Amniotic epithelial cell (primary cell): ENCODE results near the gene MYH7B.

Source experiments
- DNase-seq: peaks from one replicate; pipeline ENCODE4 v3.0.0-alpha.2; 2010; ENCODE audit warnings: low read depth

Gene MYH7B

DNA sequence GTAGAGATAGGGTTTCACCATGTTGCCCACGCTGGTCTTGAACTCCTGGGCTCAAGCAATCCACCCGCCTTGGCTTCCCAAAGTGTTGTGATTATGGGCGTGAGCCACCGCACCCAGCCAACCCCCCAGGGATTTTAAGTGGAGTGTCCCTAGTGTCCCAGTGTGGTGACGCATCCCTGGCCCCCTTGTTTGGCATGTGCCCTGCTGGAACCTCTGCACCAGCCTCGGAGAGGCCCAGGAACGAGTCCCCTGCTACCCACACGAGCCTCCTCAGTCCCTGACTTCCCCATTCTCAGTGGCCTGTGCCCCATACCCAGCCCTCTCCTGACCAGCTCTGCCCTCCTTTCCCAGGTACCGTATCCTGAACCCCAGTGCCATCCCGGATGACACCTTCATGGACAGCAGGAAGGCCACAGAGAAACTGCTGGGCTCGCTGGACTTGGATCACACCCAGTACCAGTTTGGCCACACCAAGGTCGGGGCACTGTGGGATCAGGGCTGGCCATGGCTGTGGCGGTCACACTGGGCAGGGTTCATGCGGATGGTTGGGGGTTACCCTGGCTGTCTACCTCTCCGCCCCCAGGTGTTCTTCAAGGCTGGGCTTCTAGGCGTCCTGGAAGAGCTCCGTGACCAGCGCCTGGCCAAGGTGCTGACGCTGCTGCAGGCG lies 37.2 kb downstream of the MYH7B start:
- DNase-seq: no peak

DNA sequence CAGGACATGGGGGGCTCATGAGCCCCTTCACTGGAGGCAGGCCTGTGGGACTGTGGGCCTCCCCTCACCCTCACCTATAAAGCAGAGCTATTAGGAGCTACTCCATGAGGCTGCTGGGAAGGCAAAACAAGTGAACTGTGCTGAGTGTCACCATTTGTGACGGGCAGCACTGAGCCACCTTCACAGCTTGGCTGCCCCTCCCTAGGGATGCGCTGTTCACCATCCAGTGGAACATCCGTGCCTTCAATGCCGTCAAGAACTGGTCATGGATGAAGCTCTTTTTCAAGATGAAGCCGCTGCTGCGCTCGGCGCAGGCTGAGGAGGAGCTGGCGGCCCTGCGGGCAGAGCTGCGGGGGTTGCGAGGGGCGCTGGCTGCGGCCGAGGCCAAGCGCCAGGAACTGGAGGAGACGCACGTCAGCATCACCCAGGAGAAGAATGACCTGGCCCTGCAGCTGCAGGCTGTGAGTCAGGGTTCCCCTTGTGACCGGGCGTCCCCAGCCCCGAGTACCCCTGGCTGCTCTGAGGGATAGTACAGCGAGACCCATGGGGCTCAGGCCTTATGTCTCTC lies 38.4 kb downstream of the MYH7B start:
- no peak for DNase-seq

DNA sequence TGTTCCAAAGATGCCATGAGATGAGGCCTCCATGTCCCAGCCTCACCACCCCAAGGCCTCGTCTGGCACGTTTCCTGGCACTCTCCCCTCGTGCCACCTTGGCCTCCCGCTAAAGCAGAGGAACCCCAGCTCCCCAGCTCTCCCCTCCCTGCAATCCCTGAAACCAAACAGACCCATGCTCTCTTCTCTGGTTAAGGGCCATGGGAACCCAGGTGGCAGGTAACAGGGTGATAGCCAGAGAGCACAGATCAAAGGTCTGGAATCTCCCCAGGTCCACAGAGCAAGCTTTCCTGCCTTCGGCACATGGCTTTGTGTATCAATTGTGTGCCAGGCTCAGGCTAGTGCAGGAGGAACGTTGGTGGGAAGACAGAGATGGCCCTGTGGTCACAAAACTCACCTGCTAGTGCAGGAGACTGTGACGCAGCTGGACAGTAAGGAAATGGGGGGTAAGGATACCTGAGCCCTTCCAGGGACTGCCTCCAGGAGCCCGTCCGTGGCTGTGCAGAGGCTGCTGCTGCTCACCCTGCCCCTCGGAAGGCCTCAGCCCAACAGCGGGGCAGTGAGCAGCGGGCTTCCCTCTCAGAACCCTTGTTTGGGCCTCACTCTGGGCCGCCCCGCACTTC lies 39.0 kb downstream of the MYH7B start:
- DNase-seq: no peak

DNA sequence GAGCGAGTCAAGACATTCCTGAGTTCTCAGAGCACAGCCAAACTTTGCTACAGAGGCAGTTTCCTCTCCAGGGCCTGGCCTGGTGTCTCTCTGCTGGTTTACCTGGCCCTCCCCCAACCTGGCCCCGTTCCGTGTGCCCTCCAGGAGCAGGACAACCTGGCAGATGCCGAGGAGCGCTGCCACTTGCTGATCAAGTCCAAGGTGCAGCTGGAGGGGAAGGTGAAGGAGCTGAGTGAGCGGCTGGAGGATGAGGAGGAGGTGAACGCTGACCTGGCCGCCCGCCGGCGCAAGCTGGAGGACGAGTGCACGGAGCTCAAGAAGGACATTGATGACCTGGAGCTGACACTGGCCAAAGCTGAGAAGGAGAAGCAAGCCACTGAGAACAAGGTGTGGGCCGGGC lies 39.5 kb downstream of the MYH7B start:
- DNase-seq: no peak

DNA sequence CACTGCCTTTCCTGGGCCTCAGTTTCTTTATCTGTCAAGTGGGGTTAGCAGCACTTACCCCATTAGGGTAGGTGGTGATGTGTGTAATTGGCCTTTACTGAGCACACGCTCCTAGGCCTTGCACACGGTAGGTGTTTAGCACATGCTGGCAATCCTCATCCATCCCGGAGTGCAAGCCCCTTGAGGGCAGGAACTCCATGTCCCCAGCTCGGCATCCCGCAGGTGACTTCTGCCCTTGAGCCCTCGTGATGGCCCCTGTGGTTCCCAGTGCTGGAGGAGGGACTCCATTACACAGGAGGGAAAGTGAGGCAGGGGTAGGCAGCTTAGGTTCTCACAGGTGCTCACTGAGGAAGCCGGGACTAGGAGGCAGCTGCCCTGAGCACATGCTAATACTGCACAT lies 40.0 kb downstream of the MYH7B start:
- no peak for DNase-seq

DNA sequence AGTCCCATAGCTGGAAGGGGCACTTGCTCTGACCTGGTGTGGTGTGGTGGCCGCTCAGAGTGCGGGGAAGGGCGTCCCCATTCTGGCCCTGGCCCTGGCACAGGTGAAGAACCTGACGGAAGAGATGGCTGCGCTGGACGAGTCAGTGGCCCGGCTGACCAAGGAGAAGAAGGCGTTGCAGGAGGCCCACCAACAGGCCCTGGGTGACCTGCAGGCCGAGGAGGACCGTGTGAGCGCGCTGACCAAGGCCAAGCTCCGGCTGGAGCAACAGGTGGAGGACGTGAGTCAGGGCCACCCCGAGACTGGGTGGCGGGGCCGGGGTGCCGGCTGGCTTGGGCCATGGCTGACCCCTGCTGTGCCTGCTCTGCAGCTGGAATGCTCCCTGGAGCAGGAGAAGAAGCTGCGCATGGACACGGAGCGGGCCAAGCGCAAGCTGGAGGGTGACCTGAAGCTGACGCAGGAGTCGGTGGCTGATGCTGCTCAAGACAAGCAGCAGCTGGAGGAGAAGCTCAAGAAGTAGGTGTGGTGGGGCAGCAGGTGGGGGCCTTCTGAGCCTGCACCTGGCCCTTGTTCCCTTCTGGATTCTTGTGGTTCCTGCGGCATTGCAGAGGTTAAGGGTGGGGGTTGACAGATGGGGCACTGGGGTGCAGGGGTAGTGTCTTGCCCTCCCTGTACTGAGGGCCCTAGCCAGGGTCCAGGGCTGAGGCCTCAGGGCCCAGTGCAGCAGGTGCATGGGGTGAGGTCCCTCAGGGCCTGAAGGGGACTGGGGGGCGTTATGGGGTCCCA lies 40.8 kb downstream of the MYH7B start:
- no peak for DNase-seq

DNA sequence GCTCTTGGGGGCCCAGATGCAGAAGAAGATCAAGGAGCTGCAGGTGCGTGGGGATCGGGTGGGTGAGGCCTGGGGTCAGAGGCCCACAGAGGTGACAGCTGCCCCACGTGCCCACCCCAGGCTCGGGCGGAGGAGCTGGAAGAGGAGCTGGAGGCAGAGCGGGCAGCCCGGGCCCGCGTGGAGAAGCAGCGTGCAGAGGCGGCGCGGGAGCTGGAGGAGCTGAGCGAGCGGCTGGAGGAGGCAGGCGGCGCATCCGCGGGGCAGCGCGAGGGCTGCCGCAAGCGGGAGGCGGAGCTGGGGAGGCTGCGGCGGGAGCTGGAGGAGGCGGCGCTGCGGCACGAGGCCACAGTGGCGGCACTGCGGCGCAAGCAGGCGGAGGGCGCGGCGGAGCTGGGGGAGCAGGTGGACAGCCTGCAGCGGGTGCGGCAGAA lies 41.5 kb downstream of the MYH7B start:
- peak; percentile 55 for DNase-seq

DNA sequence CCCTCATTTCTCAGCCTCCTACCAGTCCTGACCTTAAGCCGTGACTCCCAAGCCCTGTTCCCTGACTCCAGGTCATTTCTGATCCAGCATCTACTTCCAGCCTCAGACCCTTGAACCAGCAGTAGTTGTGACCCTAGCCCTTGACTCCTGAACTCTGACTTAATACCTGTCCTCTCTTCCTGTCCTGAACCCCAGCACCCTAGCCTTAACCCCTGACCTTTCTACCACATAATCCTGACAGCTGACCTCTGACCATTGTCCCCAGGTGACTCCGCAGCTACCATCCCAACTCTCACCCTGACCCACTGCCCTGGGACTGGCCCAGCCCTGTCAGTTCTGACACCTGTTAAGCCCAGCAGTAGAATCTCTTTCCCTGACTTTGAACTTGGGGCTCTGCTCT lies 42.1 kb downstream of the MYH7B start:
- DNase-seq: no peak

DNA sequence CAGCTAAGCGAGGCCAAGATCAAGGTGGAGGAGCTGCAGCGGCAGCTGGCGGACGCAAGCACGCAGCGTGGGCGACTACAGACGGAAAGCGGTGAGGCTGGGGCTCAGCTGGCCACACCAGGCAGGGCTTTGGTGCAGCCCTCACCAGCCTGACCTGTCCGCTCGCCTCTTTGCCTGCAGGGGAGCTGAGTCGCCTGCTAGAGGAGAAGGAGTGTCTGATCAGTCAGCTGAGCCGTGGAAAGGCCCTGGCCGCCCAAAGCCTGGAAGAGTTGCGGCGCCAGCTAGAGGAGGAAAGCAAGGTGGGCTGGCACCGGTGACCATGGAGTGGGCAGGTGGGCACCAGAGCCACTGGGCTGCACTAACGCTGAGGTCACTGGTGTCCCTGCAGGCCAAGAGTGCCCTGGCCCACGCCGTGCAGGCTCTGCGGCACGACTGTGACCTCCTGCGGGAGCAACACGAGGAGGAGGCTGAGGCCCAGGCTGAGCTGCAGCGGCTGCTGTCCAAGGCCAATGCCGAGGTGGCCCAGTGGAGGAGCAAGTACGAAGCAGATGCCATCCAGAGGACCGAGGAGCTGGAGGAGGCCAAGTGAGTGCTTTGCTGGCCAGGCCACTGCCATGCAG lies 42.8 kb downstream of the MYH7B start:
- DNase-seq: no peak

DNA sequence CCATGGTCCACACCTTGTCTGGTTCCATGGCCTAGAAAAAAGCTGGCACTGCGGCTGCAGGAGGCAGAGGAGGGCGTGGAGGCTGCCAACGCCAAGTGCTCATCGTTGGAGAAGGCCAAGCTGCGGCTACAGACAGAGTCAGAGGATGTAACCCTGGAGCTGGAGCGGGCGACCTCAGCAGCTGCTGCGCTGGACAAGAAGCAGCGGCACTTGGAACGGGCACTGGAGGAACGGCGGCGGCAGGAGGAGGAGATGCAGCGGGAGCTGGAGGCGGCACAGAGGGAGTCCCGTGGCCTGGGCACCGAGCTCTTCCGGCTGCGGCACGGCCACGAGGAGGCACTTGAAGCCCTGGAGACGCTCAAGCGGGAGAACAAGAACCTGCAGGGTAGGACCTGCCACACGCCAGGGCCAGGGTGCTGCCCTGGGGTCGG lies 43.4 kb downstream of the MYH7B start:
- no peak for DNase-seq

DNA sequence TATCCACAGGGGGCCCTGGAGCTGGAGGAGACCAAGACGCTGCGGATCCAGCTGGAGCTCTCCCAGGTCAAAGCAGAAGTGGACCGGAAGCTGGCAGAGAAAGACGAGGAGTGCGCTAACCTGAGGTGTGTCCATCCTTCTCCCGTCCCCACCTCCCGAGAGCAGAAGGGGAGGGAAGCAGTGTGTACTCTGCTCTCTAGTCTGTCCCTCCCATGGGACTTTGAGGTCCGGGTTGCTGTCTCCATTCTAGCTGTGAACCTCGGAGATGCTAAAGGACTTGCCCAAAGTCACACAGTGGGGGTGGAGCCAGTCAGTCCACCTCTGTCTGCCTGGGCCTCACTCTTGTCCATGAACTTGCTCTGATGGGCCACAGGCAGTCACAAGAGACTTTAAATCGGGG lies 44.1 kb downstream of the MYH7B start:
- DNase-seq: no peak

DNA sequence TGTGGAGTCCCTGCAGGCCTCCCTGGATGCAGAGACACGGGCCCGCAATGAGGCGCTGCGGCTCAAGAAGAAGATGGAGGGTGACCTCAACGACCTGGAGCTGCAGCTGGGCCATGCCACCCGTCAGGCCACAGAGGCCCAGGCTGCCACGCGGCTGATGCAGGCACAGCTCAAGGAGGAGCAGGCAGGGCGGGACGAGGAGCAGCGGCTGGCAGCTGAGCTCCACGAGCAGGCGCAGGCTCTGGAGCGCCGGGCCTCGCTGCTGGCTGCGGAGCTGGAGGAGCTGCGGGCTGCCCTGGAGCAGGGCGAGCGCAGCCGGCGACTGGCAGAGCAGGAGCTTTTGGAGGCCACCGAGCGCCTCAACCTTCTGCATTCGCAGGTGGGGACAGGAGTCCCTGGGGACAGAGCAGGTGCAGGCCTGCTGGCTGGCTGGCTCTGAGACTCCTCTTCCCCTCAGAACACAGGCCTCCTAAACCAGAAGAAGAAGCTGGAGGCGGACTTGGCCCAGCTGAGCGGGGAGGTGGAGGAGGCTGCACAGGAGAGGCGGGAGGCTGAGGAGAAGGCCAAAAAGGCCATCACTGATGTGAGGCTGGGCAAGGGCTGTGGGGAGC lies 44.7 kb downstream of the MYH7B start:
- no peak for DNase-seq

DNA sequence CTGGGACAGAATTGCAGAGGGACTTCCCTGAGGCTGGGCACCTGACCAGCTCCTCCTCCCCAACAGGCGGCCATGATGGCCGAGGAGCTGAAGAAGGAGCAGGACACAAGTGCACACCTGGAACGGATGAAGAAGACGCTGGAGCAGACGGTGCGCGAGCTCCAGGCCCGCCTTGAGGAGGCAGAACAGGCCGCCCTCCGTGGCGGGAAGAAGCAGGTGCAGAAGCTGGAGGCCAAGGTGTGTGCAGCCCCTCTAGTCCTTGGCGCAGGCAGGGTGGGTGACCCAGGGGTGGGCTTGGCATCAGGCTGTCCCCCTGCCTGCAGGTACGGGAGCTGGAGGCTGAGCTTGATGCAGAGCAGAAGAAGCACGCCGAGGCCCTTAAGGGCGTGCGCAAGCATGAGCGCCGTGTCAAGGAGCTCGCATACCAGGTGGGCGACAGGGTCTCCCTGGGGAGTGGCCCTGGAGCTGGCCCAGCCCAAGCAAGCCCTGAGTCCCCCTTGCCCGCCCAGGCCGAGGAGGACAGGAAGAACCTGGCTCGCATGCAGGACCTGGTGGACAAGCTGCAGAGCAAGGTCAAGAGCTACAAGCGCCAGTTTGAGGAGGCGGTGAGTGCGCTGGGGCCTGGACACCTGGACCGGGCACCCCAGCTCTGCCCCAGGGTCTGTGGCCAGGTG lies 45.4 kb downstream of the MYH7B start:
- DNase-seq: no peak

DNA sequence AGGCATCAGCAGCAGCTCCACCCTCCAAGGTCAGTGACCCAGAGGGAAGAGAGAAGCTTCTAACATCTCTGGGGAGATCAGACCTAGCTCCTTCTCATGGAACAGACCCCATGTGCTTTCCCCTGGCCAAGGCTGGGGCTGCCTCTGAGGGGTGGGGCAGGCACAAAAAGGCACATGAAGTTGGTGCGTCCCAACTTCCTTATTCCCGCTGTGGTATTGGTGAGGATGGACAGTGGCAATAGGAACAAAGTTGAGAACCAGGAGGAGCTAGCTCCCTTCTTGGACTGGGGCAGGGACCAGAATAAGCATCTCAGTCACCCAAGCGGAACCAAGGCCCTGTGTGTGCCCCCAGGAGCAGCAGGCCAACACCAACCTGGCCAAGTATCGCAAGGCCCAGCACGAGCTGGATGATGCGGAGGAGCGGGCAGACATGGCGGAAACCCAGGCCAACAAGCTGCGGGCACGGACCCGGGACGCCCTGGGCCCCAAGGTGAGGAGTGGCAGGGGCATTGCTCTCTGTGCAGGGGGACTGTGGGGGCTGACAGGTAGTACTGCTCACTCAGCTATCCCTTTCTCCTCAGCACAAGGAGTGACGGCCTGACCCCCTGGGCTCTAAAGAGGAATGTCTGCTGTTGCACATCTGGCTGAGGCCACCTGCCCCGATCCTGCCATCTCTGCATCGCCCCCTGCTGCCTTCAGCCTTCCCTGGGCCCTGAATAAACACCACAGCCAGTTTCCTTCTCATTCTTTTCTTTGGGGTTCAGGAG lies 46.1 kb downstream of the MYH7B start:
- no peak for DNase-seq

DNA sequence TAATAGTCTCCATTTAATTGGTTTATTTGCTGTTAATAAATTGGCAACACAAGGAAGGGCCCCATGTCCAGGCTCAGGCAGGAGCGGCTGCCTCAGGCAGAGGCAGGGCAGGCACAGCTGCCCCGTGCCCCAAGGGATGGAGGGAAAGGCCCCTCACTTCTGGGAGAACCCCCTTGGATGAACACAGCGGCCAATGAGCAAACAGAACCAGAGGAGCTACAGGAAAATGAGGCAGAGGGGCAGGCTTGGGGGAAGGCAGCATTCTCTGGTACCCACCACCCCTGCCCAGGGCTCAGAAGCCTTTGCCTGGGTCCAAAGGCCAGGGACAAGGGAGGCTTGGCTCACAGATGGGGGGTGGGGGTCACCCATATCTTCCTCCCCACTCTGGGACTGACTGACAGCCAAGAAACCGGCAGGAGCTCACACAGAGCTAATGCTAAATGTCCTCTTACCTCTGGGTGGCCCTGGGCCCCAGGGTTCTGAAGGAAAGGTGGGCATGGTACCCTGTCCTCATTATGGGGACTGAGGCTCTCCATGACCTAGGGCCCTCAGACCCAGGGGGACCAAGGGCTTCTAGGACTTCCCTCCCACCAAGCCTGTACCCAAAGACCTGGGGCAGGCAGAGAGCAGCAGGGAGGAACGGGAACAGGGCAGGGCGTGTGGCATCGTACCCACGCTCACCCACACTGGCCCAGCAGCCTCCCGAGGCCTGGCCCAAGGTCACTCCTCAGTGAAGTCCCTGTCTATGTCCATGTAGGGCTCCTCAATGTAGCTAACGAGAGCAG lies 47.0 kb downstream of the MYH7B start:
- no peak for DNase-seq

DNA sequence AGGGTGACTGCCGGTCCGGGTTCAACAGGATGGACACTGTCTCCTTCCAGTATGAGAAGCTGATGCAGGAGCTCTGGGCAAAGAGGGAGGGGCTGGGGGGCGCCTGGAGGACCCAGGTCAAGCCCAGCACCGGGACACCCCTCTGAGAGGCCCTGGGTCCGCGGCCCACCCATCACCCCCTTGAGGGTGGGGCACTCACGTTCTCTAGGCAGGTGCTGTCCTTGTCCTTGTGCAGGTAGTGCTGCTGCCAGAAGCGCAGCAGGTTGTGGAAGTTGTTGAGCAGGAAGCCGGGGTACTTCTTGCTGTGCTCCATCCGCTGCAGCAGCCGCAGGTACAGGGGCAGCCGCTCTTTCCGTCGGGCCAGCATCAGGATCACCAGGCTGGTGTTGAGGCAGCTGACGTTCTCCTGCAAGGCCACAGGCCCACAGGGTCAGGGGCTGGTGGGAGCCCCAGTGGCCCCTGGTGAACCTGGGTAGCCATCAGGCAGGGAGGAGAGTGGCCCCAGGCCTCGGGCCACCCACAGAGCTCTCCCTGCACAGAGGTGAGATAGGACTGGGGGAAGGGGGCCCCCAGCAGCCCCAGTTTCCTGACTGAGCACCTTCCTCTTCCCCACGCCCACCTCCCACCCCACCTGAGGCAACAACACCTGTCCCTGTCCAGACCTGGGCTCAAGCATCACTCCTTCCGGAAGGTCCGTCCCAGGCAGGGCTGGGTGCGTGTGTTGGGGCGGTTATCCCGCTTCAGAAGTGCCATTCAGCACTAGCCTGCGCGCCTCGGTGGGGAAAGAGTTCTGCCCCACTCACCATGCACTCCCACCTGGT lies 47.8 kb downstream of the MYH7B start:
- no peak for DNase-seq

DNA sequence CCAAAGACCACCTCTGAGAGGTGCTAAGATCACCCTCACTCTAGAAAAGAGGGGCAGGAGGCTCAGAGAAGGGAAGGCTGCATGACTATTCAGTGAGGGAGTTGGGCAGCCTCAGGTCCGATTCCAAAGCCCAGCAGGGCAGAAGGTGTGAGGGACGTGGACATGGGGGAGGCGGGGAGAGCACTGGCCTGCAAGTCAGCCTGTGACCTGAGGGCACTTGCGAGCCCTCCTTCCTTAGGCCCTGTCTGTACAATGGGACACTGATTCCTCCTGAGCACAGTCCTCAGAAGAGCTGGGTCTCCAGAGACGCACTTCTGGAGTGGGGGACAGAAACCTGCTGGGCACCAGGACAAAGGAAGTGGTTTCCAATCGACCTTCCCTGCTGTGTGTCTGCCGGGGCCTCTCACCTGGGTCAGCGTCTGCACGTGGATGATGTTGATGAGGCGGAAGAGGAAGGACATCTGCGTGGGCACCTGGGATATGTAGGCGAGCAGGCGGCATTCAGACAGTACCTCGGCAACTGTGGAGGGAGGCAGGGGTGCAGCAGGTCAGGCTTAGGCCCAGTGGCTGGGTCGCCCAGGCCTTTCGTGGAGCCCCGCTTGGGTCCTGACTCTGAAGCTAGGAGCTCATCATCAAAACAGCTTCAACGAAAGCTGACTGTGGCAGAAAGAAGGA lies 48.5 kb downstream of the MYH7B start:
- no peak for DNase-seq

DNA sequence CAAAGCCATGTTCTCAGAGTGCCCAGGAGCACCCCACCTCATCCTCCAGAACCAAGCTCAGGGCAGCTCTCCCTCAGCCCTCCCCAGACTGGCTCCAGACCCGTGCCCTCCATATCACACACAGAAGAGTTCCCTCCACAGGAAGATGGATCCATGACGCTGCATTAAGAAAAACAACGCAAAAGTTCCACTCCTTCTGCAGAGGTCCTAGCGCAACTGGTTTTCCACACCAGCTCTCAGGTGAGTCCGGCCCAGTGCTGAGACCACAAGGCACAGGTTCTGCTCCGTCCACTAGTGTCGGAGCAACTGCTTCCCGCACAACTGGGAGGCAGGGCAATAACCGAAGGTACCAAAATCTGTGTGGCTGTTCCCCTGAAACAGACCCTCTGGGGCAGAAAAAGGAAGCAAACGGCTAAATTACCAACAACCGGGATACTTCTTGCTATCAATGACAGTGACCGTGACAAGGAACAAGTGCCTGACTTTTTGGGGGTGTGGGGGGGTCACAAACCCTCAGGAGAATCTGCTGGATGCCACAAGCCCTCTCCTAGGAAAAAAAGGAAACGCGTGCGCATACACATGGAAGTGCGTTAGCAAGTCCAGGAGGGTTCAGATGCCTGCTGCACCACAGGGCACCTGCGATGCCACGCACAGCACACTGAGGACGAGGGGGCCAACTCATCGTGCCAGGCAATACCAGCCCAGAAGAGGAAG lies 49.2 kb downstream of the MYH7B start:
- DNase-seq: no peak
